Natural killer cell (primary cell): ENCODE results near the gene SORCS2. TPM values are rescaled to one million over a fixed set of nuclear protein-coding genes. Genes with fewer than 3 reads are reported as not detected.

Source experiments
- ATAC-seq, 3 donors: fragments of 150-1000 bp in 2 of 3; fragments of 200-7000 bp in 1 of 3; cut with Tn5 transposase; 1 replicate in 1 of 3; 2 replicates in 2 of 3; pipeline ENCODE4 v1.10.0; 2021; ENCODE audit warnings: mild to moderate bottlenecking in 2 of 3, moderate library complexity in 2 of 3
- DNase-seq, 2 donors: peaks; one replicate each; pipeline versions ENCODE4 v3.0.0 to v3.0.0-alpha.2; 2013 to 2021; ENCODE audit warnings: mixed read lengths in 1 of 2
- H3K27ac ChIP-seq: one replicate; pipeline ENCODE4 v1.5.1; 2013; ENCODE audit warnings: mild to moderate bottlenecking, low read length
- H3K27me3 ChIP-seq: one replicate; pipeline ENCODE4 v1.6.1; 2013; ENCODE audit warnings: low read length; ENCODE audit not compliant: control insufficient read depth, insufficient read depth
- H3K36me3 ChIP-seq: one replicate; pipeline ENCODE4 v1.6.1; 2013; ENCODE audit warnings: low read length; ENCODE audit not compliant: control insufficient read depth, insufficient read depth
- H3K4me1 ChIP-seq: one replicate; pipeline ENCODE4 v1.6.1; 2013; ENCODE audit warnings: low read length; ENCODE audit not compliant: control insufficient read depth, insufficient read depth
- H3K4me3 ChIP-seq: one replicate; pipeline ENCODE4 v1.5.1; 2013; ENCODE audit warnings: low read length
- H3K9me3 ChIP-seq: one replicate; pipeline ENCODE4 v1.6.1; 2013; ENCODE audit warnings: low read length; ENCODE audit not compliant: control insufficient read depth, insufficient read depth
- H3K27ac Mint-ChIP-seq, 2 donors: one replicate each; pipeline ENCODE4 v1.8.0; 2022; ENCODE audit warnings: mild to moderate bottlenecking in 2 of 2, mixed read lengths in 2 of 2, moderate library complexity in 1 of 2
- H3K27me3 Mint-ChIP-seq, 2 donors: one replicate each; pipeline ENCODE4 v1.8.0; 2022; ENCODE audit warnings: low read depth in 2 of 2, mixed read lengths in 2 of 2
- H3K36me3 Mint-ChIP-seq: one replicate; pipeline ENCODE4 v1.8.0; 2022; ENCODE audit warnings: mixed read lengths
- H3K4me1 Mint-ChIP-seq, 2 donors: one replicate each; pipeline ENCODE4 v1.8.0; 2022; ENCODE audit warnings: mixed read lengths in 2 of 2
- H3K4me3 Mint-ChIP-seq: one replicate; pipeline ENCODE4 v1.8.0; 2022; ENCODE audit warnings: mild to moderate bottlenecking, moderate library complexity, mixed read lengths
- H3K9me3 Mint-ChIP-seq, 2 donors: one replicate each; pipeline ENCODE4 v1.8.0; 2022; ENCODE audit warnings: mixed read lengths in 2 of 2
- CTCF ChIP-seq: fragments of 200-600 bp; IDR thresholded peaks from one replicate; pipeline ENCODE4 v1.8.0; 2022; ENCODE audit warnings: antibody characterized with exemption
- WGBS: methylation state at CpG from one replicate; pipeline ENCODE4 v1.1.7; 2013; ENCODE audit warnings: missing lambda C conversion rate; ENCODE audit not compliant: insufficient coverage; 5-methylcytosine and 5-hydroxymethylcytosine counted together
- intact Hi-C: fragments of 100-400 bp; cut with micrococcal nuclease; formaldehyde crosslinking; loops from one replicate; pipeline ENCODE4 v1.14.2; 2022
- total RNA-seq, 4 donors: library from RNA; stranded (reverse); fragments of 120-200 nt in 1 of 4; gene quantifications; one replicate each; pipeline versions ENCODE4 v1.2.3 to v1.2.4, GENCODE V29; 2013 to 2022

SORCS2 gene
- total RNA-seq, 3 donors from 2014 or later (not counting 1 experiment from before 2014, with no cell fraction given) = 1.2 to 2.5 (median 1.4) TPM

GRCh38 chr4:7585768-7586167 is 393.4 kb downstream of the SORCS2 start:
- no peak for TF ChIP-seq CTCF
- H3K4me3 ChIP-seq = no peak overlapping the region
- no peak for DNase-seq
- no peaks in the 10 kb centered on the region for H3K4me1 ChIP-seq
- H3K27me3 ChIP-seq = no peaks in the 10 kb centered on the region
- H3K4me1 Mint-ChIP-seq = no peaks in the 10 kb centered on the region
- 84% methylated on average over 3 of the region's 3 CpGs for WGBS
- H3K9me3 Mint-ChIP-seq = peaks cover 0 to under 1% of the 10 kb centered on the region in 2 donors
- no peak for ATAC-seq
- no peak overlapping the region for H3K27ac ChIP-seq
- no peaks in the 10 kb centered on the region for H3K36me3 ChIP-seq
- intact Hi-C loops = no loop called here
- H3K4me3 Mint-ChIP-seq = no peak overlapping the region
- no peaks in the 10 kb centered on the region for H3K36me3 Mint-ChIP-seq
- H3K27ac Mint-ChIP-seq = no peak overlapping the region
- peaks cover 11 to 32% of the 10 kb centered on the region in 2 donors for H3K27me3 Mint-ChIP-seq
- no peaks in the 10 kb centered on the region for H3K9me3 ChIP-seq

GRCh38 chr4:7587433-7588405 is 395.4 kb downstream of the SORCS2 start:
- no peaks in the 10 kb centered on the region for H3K4me1 Mint-ChIP-seq
- H3K36me3 Mint-ChIP-seq = no peaks in the 10 kb centered on the region
- no peaks in the 10 kb centered on the region for H3K27me3 ChIP-seq
- intact Hi-C loops = no loop called here
- H3K27ac Mint-ChIP-seq = no peak overlapping the region
- H3K9me3 ChIP-seq = no peaks in the 10 kb centered on the region
- no peak for ATAC-seq
- H3K36me3 ChIP-seq = no peaks in the 10 kb centered on the region
- no peak for DNase-seq
- no peak overlapping the region for H3K4me3 ChIP-seq
- H3K27ac ChIP-seq = no peak overlapping the region
- H3K4me1 ChIP-seq = no peaks in the 10 kb centered on the region
- TF ChIP-seq CTCF = no peak
- no peaks in the 10 kb centered on the region for H3K9me3 Mint-ChIP-seq
- peaks cover 11 to 32% of the 10 kb centered on the region in 2 donors for H3K27me3 Mint-ChIP-seq
- no peak overlapping the region for H3K4me3 Mint-ChIP-seq
- WGBS = 69% methylated on average over 23 of the region's 23 CpGs

GRCh38 chr4:7590189-7590588 is 397.9 kb downstream of the SORCS2 start:
- ATAC-seq (no peak), DNase-seq (no peak)
- H3K27me3 ChIP-seq = no peaks in the 10 kb centered on the region
- H3K27ac ChIP-seq = no peak overlapping the region
- H3K4me1 ChIP-seq = no peaks in the 10 kb centered on the region
- TF ChIP-seq CTCF = no peak
- no peak overlapping the region for H3K4me3 ChIP-seq
- intact Hi-C loops = no loop called here
- Mint-ChIP-seq H3K4me3 (no peak overlapping the region), H3K4me1 (peaks cover 0 to 4% of the 10 kb centered on the region in 2 donors), H3K27me3 (peaks cover 11 to 26% of the 10 kb centered on the region in 2 donors), H3K9me3 (no peaks in the 10 kb centered on the region), H3K36me3 (no peaks in the 10 kb centered on the region), H3K27ac (no peak overlapping the region)
- no peaks in the 10 kb centered on the region for H3K36me3 ChIP-seq
- 68% methylated on average over 7 of the region's 7 CpGs for WGBS
- H3K9me3 ChIP-seq = no peaks in the 10 kb centered on the region
